Nephron (organoid): ENCODE data around the gene RUSF1.

ENCODE experiments used
- H3K27ac Mint-ChIP-seq, 3 experiments: 2 replicates each; pipeline ENCODE4 v1.8.0; 2020; ENCODE audit warnings: mixed read lengths in 3 of 3, mild to moderate bottlenecking in 2 of 3, moderate library complexity in 1 of 3
- H3K27me3 Mint-ChIP-seq: 2 replicates; pipeline ENCODE4 v1.8.0; 2021; ENCODE audit warnings: low read depth, mild to moderate bottlenecking, moderate library complexity, mixed read lengths
- H3K36me3 Mint-ChIP-seq: 2 replicates; pipeline ENCODE4 v1.8.0; 2020; ENCODE audit warnings: low read depth, mixed read lengths
- H3K4me1 Mint-ChIP-seq: 2 replicates; pipeline ENCODE4 v1.8.0; 2020; ENCODE audit warnings: mixed read lengths
- H3K4me3 Mint-ChIP-seq, 3 experiments: 2 replicates each; pipeline ENCODE4 v1.8.0; 2020; ENCODE audit warnings: mild to moderate bottlenecking in 3 of 3, mixed read lengths in 3 of 3, moderate library complexity in 2 of 3
- H3K9me3 Mint-ChIP-seq: 2 replicates; pipeline ENCODE4 v1.8.0; 2020; ENCODE audit warnings: mixed read lengths
- TF ChIP-seq, protein P1 (sequence below), 3 experiments: fragments of 200-600 bp; sonication (generic); IDR thresholded peaks; one replicate each; pipeline ENCODE4 v1.5.0; 2021; ENCODE audit warnings: antibody characterized with exemption in 3 of 3; ENCODE audit not compliant: unreplicated experiment in 3 of 3

Gene RUSF1

GRCh38 chr16:31475946-31476302, 32.3 kb downstream of the RUSF1 start:
- H3K4me3 Mint-ChIP-seq: peak overlapping the region; percentile 22 to 77 (median 76)
- H3K27ac Mint-ChIP-seq: peak overlapping the region in 2 of 3 experiments; percentile 29 to 63
- peaks cover 32% of the 10 kb centered on the region for H3K4me1 Mint-ChIP-seq
- H3K9me3 Mint-ChIP-seq: no peaks in the 10 kb centered on the region
- H3K36me3 Mint-ChIP-seq: peaks cover 24% of the 10 kb centered on the region
- peaks cover 44% of the 10 kb centered on the region for H3K27me3 Mint-ChIP-seq
- TF ChIP-seq, protein P1, sequence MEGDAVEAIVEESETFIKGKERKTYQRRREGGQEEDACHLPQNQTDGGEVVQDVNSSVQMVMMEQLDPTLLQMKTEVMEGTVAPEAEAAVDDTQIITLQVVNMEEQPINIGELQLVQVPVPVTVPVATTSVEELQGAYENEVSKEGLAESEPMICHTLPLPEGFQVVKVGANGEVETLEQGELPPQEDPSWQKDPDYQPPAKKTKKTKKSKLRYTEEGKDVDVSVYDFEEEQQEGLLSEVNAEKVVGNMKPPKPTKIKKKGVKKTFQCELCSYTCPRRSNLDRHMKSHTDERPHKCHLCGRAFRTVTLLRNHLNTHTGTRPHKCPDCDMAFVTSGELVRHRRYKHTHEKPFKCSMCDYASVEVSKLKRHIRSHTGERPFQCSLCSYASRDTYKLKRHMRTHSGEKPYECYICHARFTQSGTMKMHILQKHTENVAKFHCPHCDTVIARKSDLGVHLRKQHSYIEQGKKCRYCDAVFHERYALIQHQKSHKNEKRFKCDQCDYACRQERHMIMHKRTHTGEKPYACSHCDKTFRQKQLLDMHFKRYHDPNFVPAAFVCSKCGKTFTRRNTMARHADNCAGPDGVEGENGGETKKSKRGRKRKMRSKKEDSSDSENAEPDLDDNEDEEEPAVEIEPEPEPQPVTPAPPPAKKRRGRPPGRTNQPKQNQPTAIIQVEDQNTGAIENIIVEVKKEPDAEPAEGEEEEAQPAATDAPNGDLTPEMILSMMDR (IDR thresholded peaks at IDR 0.05; ENCODE audit: unreplicated experiment in 3 of 3): no peak

GRCh38 chr16:31474773-31475738, 33.1 kb downstream of the RUSF1 start:
- no peak overlapping the region for H3K27ac Mint-ChIP-seq
- TF ChIP-seq, protein P1 (IDR thresholded peaks at IDR 0.05; ENCODE audit: unreplicated experiment in 3 of 3): no peak
- peaks cover 45% of the 10 kb centered on the region for H3K27me3 Mint-ChIP-seq
- peak overlapping the region; percentile 50 to 74 (median 50) for H3K4me3 Mint-ChIP-seq
- peaks cover 24% of the 10 kb centered on the region for H3K36me3 Mint-ChIP-seq
- peaks cover 28% of the 10 kb centered on the region for H3K4me1 Mint-ChIP-seq
- no peaks in the 10 kb centered on the region for H3K9me3 Mint-ChIP-seq

DNA sequence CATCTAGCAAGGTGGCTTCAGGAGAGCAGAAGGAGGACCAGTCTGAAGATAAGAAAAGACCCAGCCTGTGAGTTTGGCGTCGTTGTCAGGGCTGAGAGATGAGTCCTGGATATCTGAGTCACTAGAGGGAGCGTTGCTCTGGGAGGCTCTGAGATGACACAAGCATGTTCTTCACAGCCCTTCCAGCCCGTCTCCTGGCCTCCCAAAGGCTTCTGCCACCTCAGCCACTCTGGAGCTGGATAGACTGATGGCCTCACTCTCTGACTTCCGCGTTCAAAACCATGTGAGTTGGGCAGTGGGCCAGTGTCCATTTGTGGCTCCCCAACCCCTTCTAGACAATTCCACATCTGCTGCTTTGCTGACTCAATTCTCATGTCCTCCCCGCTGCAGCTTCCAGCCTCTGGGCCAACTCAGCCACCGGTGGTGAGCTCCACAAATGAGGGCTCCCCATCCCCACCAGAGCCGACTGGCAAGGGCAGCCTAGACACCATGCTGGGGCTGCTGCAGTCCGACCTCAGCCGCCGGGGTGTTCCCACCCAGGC, 33.9 kb downstream of the RUSF1 start:
- H3K4me3 Mint-ChIP-seq: peak overlapping the region; percentile 44 to 91 (median 74)
- peaks cover 39% of the 10 kb centered on the region for H3K27me3 Mint-ChIP-seq
- H3K9me3 Mint-ChIP-seq: no peaks in the 10 kb centered on the region
- H3K4me1 Mint-ChIP-seq: peaks cover 28% of the 10 kb centered on the region
- TF ChIP-seq, protein P1 (IDR thresholded peaks at IDR 0.05; ENCODE audit: unreplicated experiment in 3 of 3): no peak
- H3K27ac Mint-ChIP-seq: no peak overlapping the region
- peaks cover 24% of the 10 kb centered on the region for H3K36me3 Mint-ChIP-seq

DNA sequence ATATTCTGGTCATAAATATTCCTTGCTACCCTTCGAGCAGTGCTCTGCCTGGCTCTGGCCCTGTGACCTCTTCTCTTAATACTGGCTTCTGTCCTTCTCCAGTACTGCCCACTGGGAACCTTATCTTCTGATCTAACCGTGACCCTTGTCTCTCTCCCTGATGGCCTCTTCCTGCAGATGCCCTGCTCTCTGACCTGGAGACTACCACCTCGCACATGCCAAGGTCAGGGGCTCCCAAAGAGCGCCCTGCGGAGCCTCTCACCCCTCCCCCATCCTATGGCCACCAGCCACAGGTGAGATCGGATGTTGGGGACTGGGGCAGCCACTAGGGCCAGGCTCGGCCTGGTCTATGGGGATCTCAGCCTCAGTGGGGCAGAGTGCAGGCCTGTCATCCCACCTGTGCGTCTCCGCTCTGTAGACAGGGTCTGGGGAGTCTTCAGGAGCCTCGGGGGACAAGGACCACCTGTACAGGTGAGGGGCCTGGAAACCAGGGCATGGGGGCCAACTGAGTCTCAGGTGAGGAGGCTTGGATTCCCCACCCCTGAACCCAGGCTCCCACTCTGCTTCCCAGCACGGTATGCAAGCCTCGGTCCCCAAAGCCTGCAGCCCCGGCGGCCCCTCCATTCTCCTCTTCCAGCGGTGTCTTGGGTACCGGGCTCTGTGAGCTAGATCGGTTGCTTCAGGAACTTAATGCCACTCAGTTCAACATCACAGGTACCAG, 34.8 kb downstream of the RUSF1 start:
- H3K9me3 Mint-ChIP-seq: no peaks in the 10 kb centered on the region
- H3K4me1 Mint-ChIP-seq: peaks cover 28% of the 10 kb centered on the region
- peaks cover 38% of the 10 kb centered on the region for H3K27me3 Mint-ChIP-seq
- peak overlapping the region; percentile 88 to 96 (median 95) for H3K27ac Mint-ChIP-seq
- peak overlapping the region; percentile 91 to 92 (median 92) for H3K4me3 Mint-ChIP-seq
- H3K36me3 Mint-ChIP-seq: peaks cover 24% of the 10 kb centered on the region
- TF ChIP-seq, protein P1 (IDR thresholded peaks at IDR 0.05; ENCODE audit: unreplicated experiment in 3 of 3): no peak

DNA sequence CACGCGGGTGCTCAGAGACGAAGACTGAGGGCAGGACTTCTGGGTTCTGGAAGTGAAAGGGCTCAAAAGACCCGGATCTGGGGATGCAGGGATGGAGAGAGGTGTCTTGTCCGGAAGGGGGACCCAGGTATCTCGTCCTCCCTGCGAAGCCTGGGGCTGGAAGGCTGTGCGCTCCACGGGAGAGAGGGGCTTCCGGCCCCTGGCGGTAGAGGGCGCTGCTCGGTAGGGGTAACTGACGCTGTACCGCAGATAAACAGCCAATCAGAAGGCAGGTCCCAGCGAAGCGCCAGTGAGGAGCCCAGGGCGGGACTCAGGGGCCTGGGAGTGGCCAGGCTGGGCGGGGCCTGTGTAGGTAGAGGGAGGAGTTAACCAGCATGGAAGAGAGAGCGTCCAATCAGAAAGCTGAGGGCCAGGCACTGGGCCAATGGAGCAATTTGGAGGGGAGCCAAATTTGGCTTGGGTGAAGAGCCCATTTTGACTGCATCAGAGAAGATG, 35.4 kb downstream of the RUSF1 start:
- peak overlapping the region; percentile 88 to 96 (median 95) for H3K27ac Mint-ChIP-seq
- peaks cover 24% of the 10 kb centered on the region for H3K36me3 Mint-ChIP-seq
- peak overlapping the region; percentile 91 to 92 (median 92) for H3K4me3 Mint-ChIP-seq
- TF ChIP-seq, protein P1 (IDR thresholded peaks at IDR 0.05; ENCODE audit: unreplicated experiment in 3 of 3): peak; percentile 69 to 74 (median 71)
- H3K27me3 Mint-ChIP-seq: peaks cover 36% of the 10 kb centered on the region
- no peaks in the 10 kb centered on the region for H3K9me3 Mint-ChIP-seq
- peaks cover 24% of the 10 kb centered on the region for H3K4me1 Mint-ChIP-seq
